Renal cortical epithelial cell (primary cell): Measurements from ENCODE around the gene CCDC28A. TPM values are rescaled to one million over a fixed set of nuclear protein-coding genes. Genes with fewer than 3 reads are reported as not detected.
A peak's percentile ranks its signal among the peaks of the same experiment; 100 is the strongest.

Experiments
- DNase-seq: peaks from one replicate; pipeline ENCODE4 v3.0.0-alpha.2; 2011; ENCODE audit warnings: low read depth
- total RNA-seq: library from RNA; depleted of rRNA; stranded (reverse); fragments of >200 nt; gene quantifications from 2 replicates; pipeline ENCODE4 v1.2.3, GENCODE V29; 2014

Gene CCDC28A
- total RNA-seq, 1 donor from 2014 or later, result 20.0 TPM

DNA sequence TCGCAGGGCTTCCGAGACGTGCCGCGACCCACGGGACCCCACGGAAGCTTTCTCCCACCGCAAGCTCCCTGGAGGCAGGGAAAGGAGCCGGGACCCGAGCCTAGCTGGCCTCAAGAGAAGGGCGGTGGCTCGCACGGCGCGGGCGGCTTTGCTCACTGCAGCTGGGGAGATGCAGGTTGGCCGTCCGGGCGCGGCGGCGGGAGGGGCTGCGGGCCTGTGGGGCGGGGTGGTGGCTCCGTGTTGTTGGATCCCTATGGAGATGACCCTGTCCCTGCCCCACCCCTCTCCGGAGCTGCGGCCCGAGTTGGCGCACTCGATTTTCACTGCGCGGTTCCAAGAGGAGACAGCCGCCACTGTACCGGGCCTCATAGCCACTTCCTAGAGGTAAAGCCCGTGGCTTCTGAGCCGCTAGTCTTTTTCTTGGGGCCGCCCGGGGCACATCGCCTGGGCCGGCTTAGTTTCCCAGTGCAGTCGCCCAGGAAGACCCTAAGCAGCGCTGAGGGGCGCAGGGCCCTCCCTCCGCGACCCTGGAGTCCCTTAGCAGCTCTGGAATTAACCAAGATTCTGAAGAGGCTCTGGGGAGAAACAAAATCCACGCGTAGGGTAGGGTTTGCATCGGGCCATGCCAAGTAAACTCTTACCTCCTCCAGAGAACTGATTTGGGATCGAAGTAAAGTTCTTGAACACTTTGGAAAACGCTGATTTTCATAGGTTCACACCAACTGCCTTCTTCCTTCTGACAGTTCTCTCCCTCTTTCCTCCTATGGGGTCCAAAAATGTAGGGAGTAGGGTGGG lies 22.4 kb downstream of the CCDC28A start, which contains the start of gene ECT2L:
ECT2L (plus strand) TSS at position 279 of the 795 bp plus-strand sequence. CDS start 17,188 bp downstream, outside the sequence.
- DNase-seq, result peak; percentile 22

- no peak for DNase-seq
Measured at GRCh38 chr6:138796771-138797170, 23.2 kb downstream of the CCDC28A start.

- peak; percentile 44 for DNase-seq
Measured at GRCh38 chr6:138797806-138798446, 24.4 kb downstream of the CCDC28A start.

GRCh38 chr6:138800377-138801150 lies 27.0 kb downstream of the CCDC28A start:
- DNase-seq, result no peak

GRCh38 chr6:138803331-138803730 lies 29.8 kb downstream of the CCDC28A start:
- DNase-seq, result no peak

DNA sequence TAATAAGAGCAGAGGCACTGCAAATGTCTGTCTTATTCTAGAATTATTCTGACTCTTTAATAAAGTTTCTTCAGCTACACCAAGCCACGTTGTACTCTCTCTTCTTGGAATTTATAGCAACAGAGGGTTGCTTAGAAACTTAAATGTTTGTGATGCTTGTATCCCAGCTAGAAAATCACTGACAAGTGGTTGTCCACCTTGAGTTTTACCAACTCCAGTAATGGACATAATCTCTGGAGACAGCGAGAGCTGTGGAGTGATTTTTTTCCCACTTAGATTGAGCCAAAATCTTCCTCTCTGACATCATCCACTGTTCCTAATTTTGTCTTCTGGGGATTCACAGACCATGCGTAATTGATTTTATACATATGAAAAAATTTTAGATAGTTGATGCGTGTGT lies 30.3 kb downstream of the CCDC28A start:
- DNase-seq, result no peak

DNA sequence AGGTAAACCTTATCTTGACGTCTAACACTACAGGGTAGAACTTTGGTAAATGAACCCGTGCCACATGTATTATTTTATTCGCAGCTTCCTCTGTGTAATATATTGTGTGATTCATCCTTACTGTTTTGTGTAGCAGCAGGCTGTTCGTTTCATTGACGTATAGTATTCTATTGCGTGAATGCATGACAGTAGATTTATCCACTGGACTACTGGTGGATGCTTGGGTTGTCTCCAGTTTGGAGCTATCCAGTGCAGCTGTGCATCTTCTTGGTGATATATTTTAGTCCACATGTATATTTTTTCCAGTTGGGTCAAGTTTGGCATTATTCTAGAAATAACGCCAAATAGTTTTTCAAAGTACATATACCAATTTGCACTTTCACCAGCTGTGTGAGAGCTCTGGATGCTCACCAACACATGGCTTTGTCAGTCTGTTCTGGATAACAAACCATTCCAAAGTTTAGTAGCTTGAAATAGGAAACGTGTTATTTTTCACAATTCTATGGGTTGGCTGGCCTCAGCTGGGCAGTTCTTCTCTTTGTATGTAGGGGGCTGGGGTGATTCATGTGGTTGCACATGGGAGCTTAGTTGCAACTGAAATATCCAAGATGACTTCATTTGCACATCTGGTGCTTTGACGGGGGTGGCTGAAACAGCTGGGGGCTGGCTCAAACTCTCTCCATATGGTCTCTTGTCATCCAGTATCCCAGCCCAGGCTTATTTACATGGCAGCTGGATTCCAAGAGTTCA lies 31.6 kb downstream of the CCDC28A start:
- no peak for DNase-seq

DNA sequence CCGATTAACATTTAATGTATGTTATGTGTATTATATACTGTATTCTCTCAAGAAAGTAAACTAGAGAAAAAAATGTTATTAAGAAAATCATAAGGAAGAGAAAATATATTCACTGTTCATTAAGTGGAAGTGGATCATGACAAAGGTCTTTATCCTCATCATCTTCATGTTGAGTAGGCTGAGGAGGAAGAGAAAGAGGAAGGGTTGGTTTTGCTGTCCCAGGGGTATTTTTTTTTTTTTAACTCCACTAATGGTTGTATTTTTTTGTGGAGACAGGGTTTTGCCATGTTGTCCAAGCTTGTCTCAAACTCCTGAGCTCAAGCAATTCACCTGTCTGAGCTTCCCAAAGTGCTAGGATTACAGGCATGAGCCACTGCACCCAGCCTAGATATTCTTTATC lies 33.3 kb downstream of the CCDC28A start:
- no peak for DNase-seq

- no peak for DNase-seq
Measured at GRCh38 chr6:138809677-138810076, 36.1 kb downstream of the CCDC28A start.

DNA sequence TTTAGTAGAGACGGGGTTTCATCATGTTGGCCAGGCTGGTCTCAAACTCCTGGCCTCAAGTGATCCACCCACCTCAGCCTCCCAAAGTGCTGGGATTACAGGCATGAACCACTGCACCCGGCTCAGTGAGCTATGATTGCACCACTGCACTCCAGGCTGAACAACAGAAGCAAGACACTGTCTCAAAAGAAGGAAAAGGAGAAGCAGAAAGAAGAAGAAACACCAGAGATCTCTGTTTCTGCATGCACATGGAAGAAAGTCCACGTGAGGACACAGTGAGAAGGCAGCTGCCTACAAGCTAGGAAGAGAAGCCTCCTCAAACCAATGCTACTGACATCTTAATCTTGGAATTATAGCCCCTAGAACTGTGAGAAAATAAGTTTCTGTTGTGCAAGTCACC lies 38.3 kb downstream of the CCDC28A start:
- DNase-seq, result no peak

DNA sequence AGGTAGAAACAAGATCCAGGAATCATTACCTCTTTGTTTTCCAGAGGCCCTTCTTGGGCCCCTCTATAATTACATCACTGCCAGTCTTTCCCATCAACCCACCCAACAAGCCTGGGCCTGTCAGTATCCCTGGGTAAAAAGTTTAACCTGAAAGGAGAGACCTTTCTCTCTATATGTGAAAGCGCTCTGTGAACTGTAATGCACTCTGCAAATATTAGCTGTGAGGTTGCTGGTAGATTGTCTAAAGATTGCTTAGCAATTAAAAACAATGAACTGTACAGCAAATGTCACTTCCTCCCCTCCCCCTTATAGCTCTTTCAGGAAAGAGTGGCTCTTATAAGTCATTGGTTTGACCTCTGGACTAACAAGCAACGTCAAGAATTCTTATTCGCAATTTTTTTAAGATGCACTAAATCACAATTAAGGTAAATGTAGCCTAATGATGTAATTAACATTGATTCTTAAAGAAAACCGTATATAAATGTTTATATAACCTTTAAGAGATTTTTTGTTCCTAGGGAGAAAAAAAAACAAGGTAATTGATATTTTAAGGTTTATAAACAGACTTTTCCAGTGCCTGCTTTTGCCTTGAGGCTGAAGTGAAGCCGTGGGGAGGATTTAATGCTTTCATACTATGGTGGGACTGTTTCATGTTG lies 40.7 kb downstream of the CCDC28A start:
- no peak for DNase-seq

DNA sequence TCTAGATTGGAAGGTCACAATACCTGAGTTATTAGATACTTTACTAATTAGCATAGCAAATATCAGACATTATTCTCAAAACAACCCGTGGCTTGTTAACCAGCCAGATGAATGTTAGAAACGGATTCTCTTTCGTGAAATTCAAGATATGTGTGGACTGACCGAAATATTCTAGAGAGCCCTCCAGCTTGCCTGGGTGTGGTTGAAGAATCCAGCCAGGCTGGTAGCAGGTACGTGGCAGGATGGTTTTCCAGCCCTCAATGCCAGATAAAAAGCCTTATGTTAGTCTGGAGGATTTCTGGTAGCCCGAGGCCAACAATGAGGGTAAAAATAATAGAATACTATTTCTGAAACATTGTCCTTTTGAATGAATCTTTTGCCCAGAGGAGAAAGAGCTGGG lies 41.7 kb downstream of the CCDC28A start:
- DNase-seq, result no peak

DNA sequence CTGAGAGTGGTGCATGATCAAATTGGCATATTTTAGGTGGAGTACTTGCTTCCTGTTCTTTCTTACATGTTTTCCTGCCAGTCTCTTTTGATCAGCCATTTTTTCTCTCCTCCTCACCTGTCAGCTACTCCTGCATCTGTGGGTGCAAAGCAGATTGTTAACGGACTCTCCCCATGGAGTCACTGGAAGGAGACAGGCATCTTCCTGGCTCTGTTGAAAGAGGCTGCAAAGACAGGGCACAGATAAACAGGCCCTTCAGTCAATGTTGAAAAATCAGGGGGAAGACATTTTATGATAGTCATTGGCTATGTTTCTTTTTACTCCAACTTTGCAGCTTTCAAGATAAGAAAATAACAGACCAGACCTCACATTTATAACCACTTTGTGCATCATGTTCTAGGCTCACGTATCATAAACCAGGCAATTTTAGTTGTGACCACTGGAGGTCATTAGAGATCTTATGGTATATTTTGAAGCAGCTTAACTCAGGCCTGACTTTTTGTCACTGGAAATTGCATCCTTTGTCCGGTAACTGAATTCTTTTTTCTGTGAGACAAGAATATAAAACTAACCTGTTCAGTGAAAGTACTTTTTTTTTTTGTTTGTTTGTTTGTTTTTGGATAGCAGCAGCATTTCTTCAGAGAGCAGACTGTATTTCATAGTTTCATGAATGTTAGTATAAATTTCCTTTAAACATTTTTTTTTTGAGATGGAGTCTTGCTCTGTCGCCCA lies 42.4 kb downstream of the CCDC28A start:
- peak; percentile 77 for DNase-seq

GRCh38 chr6:138817799-138818198 lies 44.2 kb downstream of the CCDC28A start:
- peak; percentile 89 for DNase-seq

GRCh38 chr6:138818496-138819194 lies 45.1 kb downstream of the CCDC28A start:
- no peak for DNase-seq

DNA sequence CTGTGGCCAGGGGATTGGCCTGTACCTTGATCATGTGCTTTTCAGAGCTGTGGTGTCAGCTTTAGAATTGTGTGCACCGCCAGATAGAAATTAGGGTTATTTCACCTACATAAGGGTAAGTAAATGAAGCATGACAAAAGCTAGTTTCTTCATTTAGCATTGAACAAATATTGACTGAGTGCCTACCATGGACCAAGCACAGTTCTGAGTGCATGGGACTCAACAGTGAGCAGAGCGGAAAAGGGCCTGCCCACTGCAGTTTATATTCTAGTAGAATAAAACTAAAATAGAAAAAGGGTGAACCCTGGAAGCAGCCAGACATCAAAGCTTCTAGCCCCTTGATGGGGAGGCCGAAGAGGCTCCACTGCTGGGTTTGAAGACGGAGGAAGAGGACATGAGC lies 48.0 kb downstream of the CCDC28A start:
- no peak for DNase-seq

GRCh38 chr6:138824482-138825144 lies 51.0 kb downstream of the CCDC28A start:
- no peak for DNase-seq

- no peak for DNase-seq
Measured at GRCh38 chr6:138830248-138830647, 56.7 kb downstream of the CCDC28A start.

DNA sequence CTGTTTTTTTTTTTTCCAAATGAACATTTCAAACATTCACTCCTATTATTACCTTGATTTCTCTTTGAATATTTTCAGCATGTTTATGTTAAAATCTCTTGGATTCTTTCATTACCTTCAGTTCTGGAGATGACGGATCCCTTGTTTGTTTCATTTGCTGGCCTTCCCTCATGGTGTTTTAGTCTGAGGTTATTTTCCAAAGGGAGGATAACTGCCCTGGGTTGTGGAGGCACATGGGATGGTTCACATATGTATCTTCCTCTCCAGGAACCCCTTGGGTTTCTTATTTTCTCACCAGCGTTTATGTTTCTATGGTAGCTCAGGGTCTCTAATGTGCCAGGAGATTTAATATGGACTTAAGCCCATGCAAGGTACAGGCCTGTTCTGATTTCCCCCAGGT lies 58.6 kb downstream of the CCDC28A start:
- no peak for DNase-seq
